Measurements from ENCODE around the gene SLC9A7.

DNA sequence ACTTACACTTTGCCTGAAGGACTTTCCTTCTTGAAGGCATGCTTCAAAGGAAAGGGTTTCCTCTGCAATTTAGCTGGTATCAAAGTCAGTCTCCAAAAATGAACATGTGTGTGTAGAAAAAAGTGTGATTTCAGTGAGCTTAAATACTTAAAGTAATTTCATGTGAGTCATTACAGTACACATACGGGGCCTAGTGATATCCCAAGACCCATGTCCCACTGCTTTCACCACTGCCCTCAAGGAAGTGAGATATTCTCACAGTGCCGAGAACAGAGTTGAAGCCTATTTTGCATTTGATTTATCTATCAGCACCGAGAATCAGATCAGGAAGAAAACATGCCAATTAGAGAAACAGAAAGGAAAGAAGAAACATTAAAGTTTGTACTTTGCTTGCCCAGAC is 124.3 kb downstream of the SLC9A7 start:
- TF ChIP-seq CTCF (IDR thresholded peaks at IDR 0.05) (no peak), POLR2A (IDR thresholded peaks at IDR 0.05; ENCODE audit: low read depth) (no peak), EP300 (IDR thresholded peaks at IDR 0.05) (no peak)
